ENCODE data around the gene SP5. TPM values are rescaled to one million over a fixed set of nuclear protein-coding genes. Genes with fewer than 3 reads are reported as not detected.

Gene SP5
- total and polyA plus RNA-seq, 2 donors (not counting 3 experiments of a cell fraction or from before 2014, with no cell fraction given), result not detected

- no peak for TF ChIP-seq GATA2 (IDR thresholded peaks at IDR 0.05; ENCODE audit: insufficient read depth, insufficient read length, low read depth, low read length)
- TF ChIP-seq JUN (IDR thresholded peaks at IDR 0.05; ENCODE audit: borderline replicate concordance, insufficient read depth, insufficient read length, low read depth), result no peak
- TF ChIP-seq MYC (IDR thresholded peaks at IDR 0.05; ENCODE audit: low read depth, low read length), result no peak
- no peak for TF ChIP-seq POLR2A (IDR thresholded peaks at IDR 0.05; ENCODE audit: low read depth, low read length)
- TF ChIP-seq, protein P1, sequence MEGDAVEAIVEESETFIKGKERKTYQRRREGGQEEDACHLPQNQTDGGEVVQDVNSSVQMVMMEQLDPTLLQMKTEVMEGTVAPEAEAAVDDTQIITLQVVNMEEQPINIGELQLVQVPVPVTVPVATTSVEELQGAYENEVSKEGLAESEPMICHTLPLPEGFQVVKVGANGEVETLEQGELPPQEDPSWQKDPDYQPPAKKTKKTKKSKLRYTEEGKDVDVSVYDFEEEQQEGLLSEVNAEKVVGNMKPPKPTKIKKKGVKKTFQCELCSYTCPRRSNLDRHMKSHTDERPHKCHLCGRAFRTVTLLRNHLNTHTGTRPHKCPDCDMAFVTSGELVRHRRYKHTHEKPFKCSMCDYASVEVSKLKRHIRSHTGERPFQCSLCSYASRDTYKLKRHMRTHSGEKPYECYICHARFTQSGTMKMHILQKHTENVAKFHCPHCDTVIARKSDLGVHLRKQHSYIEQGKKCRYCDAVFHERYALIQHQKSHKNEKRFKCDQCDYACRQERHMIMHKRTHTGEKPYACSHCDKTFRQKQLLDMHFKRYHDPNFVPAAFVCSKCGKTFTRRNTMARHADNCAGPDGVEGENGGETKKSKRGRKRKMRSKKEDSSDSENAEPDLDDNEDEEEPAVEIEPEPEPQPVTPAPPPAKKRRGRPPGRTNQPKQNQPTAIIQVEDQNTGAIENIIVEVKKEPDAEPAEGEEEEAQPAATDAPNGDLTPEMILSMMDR (IDR thresholded peaks at IDR 0.05; ENCODE audit: extremely low read depth in 1 of 2, insufficient read depth in 1 of 2, low read depth in 1 of 2, low read length in 2 of 2), result no peak
- TF ChIP-seq, protein P2, sequence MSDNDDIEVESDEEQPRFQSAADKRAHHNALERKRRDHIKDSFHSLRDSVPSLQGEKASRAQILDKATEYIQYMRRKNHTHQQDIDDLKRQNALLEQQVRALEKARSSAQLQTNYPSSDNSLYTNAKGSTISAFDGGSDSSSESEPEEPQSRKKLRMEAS (IDR thresholded peaks at IDR 0.05; ENCODE audit: insufficient read depth, insufficient read length), result no peak
- no peak for TF ChIP-seq EZH2 (IDR thresholded peaks at IDR 0.05; ENCODE audit: borderline replicate concordance, low read depth, low read length, severe bottlenecking)
- no peak for TF ChIP-seq FOS (IDR thresholded peaks at IDR 0.05; ENCODE audit: borderline replicate concordance, insufficient read depth, low read length)
- TF ChIP-seq POLR2AphosphoS5 (IDR thresholded peaks at IDR 0.05; ENCODE audit: insufficient read depth, low read depth, low read length), result no peak
- Histone ChIP-seq H3K9me1 (replicated peaks; ENCODE audit: control insufficient read depth, extremely low read depth, insufficient read depth, low read length) (no peaks in the 10 kb centered on the region), H3K27me3 (ENCODE audit: control insufficient read depth in 2 of 2, insufficient read depth in 2 of 2, low read length in 2 of 2) (no peaks in the 10 kb centered on the region), H3K79me2 (ENCODE audit: control insufficient read depth, insufficient read depth, low read length) (no peaks in the 10 kb centered on the region), H3K9ac (replicated peaks; ENCODE audit: extremely low read depth, insufficient read depth, low read length) (no peak overlapping the region), H3K4me1 (ENCODE audit: control insufficient read depth, extremely low read depth, insufficient read depth, low read length) (no peaks in the 10 kb centered on the region), H4K20me1 (replicated peaks; ENCODE audit: control insufficient read depth, extremely low read depth, insufficient read depth, low read length) (no peaks in the 10 kb centered on the region), H2AFZ (ENCODE audit: low read depth, low read length) (no peak overlapping the region), H3K4me2 (ENCODE audit: insufficient read depth, low read length) (no peak overlapping the region), H3K27ac (ENCODE audit: insufficient read depth, low read depth, low read length) (no peak overlapping the region), H3K9me3 (replicated peaks; ENCODE audit: control insufficient read depth, insufficient read depth, low read length) (no peaks in the 10 kb centered on the region), H3K36me3 (ENCODE audit: control insufficient read depth in 2 of 2, extremely low read depth in 1 of 2, insufficient read depth in 2 of 2, low read length in 2 of 2) (no peaks in the 10 kb centered on the region), H3K4me3 (replicated peaks in 1 of 3; ENCODE audit: insufficient read depth in 1 of 3, low read depth in 1 of 3, low read length in 3 of 3) (no peak overlapping the region)
- dilution Hi-C loops (cut with MboI; ENCODE audit: extremely low pct_ligation_motif_present, low sequenced_read_pairs) (no loop called here), intact Hi-C loops (cut with micrococcal nuclease) (no loop called here)
- ChIA-PET CTCF (interaction anchor here (0.6 to 2.9 kb wide), 5 partner anchors 9 to 444 kb away, joined by 3 to 12 read pairs (median 3); no protein-coding TSS in a partner anchor), POLR2A (no interaction called here)
- no TSS peak for BruUV-seq (replicated peaks)
- no peak for FAIRE-seq
- DNase-seq (ENCODE audit: low read depth, low spot score), result no peak
Observed at GRCh38 chr2:170680172-170680941, 34.8 kb upstream of the SP5 start.

Data from endothelial cell of umbilical vein (primary cell).